ENCODE data around the gene KANK3. TPM values are rescaled to one million over a fixed set of nuclear protein-coding genes. Genes with fewer than 3 reads are reported as not detected.

Gene KANK3
- polyA plus RNA-seq, 3 donors: 0.15 TPM; not detected in 2

DNA sequence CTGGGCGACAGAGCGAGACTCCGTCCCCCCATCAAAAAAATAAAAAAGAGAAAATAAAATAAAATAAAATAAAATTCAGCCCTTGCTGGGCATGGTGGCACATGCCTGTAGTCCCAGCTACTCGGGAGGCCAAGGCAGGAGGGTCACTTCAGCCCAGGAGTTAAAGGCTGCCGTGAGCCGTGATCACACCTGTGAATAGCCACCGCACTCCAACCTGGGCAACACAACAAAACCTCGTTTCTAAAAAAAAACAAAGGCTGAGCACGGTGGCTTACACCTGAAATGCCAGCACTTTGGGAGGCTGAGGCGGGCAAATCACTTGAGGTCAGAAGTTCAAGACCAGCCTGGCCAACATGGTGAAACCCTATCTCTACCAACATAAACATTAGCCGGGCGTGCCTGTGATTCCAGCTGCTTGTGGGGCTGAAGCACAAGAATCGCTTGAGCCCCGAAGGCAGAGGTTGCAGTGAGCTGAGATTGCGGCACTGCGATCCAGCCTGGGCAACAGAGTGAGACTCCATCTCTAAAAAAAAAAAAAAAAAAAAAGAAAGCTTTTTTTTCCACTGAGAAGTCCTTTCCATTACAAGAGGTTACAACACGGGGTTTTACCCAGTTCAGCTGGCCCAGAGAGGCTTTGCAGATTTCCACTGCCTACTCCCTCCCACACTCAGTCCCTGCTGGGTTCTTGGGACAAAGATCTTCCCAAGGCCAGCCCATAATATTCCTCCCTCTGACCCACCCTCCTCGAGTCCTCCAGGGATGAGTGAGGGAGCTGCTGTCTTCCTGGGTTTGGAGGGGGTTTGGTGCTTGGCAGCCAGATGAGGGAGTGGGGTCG lies 27.3 kb upstream of the KANK3 start:
- intact Hi-C loops (cut with micrococcal nuclease): no loop called here
- Histone ChIP-seq H3K36me3 (replicated peaks in 1 of 2; ENCODE audit: control insufficient read depth in 1 of 2, insufficient read depth in 2 of 2, low read length in 2 of 2) (no peaks in the 10 kb centered on the region), H4K20me1 (ENCODE audit: insufficient read depth, low read length) (no peaks in the 10 kb centered on the region), H3K79me2 (ENCODE audit: insufficient read depth, low read length) (no peaks in the 10 kb centered on the region), H3K27me3 (ENCODE audit: control insufficient read depth in 2 of 2, insufficient read depth in 2 of 2, low read length in 2 of 2) (peaks cover 0 to 22% of the 10 kb centered on the region in 2 donors), H3K9me3 (replicated peaks in 1 of 2; ENCODE audit: control insufficient read depth in 1 of 2, insufficient read depth in 1 of 2, low read length in 2 of 2) (no peaks in the 10 kb centered on the region), H3K27ac (ENCODE audit: low read depth in 1 of 2, low read length in 2 of 2) (no peak overlapping the region), H3K4me3 (replicated peaks in 1 of 3; ENCODE audit: low read depth in 2 of 3, low read length in 3 of 3) (no peak overlapping the region), H3K4me1 (ENCODE audit: control insufficient read depth in 1 of 2, insufficient read depth in 2 of 2, low read length in 2 of 2) (peaks cover 0 to 3% of the 10 kb centered on the region in 2 donors), H2AFZ (ENCODE audit: insufficient read depth, low read depth, low read length, poor library complexity, severe bottlenecking) (no peak overlapping the region), H3K9ac (ENCODE audit: insufficient read depth, low read length, poor library complexity, severe bottlenecking) (no peak overlapping the region), H3K4me2 (replicated peaks; ENCODE audit: extremely low read depth, low read length, poor library complexity, severe bottlenecking) (no peak overlapping the region)
- Mint-ChIP-seq H3K9me3 (peaks cover 0 to 6% (median 2%) of the 10 kb centered on the region in 7 donors), H3K4me3 (no peak overlapping the region), H3K27me3 (ENCODE audit: low read depth in 3 of 3) (peaks cover 32 to 38% (median 34%) of the 10 kb centered on the region in 3 donors), H3K4me1 (peaks cover 7% of the 10 kb centered on the region), H3K36me3 (peaks cover 6 to 13% of the 10 kb centered on the region in 2 donors), H3K27ac (peak overlapping the region in 1 of 7 donors; percentile 36)
- no peak for DNase-seq
- TF ChIP-seq, protein P1, sequence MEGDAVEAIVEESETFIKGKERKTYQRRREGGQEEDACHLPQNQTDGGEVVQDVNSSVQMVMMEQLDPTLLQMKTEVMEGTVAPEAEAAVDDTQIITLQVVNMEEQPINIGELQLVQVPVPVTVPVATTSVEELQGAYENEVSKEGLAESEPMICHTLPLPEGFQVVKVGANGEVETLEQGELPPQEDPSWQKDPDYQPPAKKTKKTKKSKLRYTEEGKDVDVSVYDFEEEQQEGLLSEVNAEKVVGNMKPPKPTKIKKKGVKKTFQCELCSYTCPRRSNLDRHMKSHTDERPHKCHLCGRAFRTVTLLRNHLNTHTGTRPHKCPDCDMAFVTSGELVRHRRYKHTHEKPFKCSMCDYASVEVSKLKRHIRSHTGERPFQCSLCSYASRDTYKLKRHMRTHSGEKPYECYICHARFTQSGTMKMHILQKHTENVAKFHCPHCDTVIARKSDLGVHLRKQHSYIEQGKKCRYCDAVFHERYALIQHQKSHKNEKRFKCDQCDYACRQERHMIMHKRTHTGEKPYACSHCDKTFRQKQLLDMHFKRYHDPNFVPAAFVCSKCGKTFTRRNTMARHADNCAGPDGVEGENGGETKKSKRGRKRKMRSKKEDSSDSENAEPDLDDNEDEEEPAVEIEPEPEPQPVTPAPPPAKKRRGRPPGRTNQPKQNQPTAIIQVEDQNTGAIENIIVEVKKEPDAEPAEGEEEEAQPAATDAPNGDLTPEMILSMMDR (IDR thresholded peaks at IDR 0.05): no peak
- WGBS (ENCODE audit: insufficient coverage): 95% methylated on average over 10 of the region's 19 CpGs

DNA sequence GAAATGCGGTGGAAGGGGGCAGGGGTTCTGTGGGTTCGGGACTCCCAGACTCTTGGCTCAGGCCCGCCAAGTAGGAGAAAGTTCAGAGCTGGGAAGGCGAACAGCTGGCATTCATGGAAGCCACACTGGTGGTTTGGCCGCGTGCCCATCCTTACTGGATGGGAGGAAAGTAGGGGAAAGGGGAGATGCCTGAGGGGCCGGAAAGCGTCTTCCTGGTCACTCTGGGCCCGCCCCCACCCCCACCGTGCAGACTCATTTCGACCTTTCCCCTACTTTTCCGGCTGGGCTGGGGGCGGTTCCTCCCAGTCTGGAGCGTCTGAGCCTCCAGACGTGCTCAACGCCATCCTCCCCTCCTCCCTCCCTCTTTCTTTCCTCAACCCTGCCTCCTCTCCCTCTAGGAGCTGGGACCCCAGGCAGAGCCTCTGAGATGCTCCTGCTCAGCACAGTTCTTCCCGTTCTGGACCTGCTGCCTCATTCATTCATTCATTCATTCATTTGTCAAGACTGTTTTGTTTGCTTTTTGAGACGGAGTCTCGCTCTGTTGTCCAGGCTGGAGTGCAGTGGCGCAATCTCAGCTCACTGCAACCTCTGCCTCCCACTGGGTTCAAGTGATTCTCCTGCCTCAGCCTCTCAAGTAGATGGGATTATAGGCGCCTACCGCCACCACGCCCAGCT lies 24.4 kb upstream of the KANK3 start:
- peaks cover 58 to 67% (median 61%) of the 10 kb centered on the region in 3 donors for H3K27me3 Mint-ChIP-seq (ENCODE audit: low read depth in 3 of 3)

More for the DNA sequence above, 24.4 kb upstream of the KANK3 start:
- H3K9me3 ChIP-seq (replicated peaks in 1 of 2; ENCODE audit: control insufficient read depth in 1 of 2, insufficient read depth in 1 of 2, low read length in 2 of 2): peaks cover 0 to 13% of the 10 kb centered on the region in 2 donors
- no peak overlapping the region for H3K9ac ChIP-seq (ENCODE audit: insufficient read depth, low read length, poor library complexity, severe bottlenecking)
- no peaks in the 10 kb centered on the region for H3K79me2 ChIP-seq (ENCODE audit: insufficient read depth, low read length)
- Mint-ChIP-seq H3K4me1 (peaks cover 22% of the 10 kb centered on the region), H3K36me3 (peaks cover 0 to 1% of the 10 kb centered on the region in 2 donors), H3K9me3 (peaks cover 0 to 13% (median 4%) of the 10 kb centered on the region in 7 donors), H3K27ac (peak overlapping the region in 1 of 7 donors; percentile 57), H3K4me3 (peak overlapping the region in 1 of 2 donors; percentile 69)
- H3K27me3 ChIP-seq (ENCODE audit: control insufficient read depth in 2 of 2, insufficient read depth in 2 of 2, low read length in 2 of 2): peaks cover 12 to 48% of the 10 kb centered on the region in 2 donors
- no peak overlapping the region for H3K27ac ChIP-seq (ENCODE audit: low read depth in 1 of 2, low read length in 2 of 2)
- no peak overlapping the region for H3K4me2 ChIP-seq (replicated peaks; ENCODE audit: extremely low read depth, low read length, poor library complexity, severe bottlenecking)
- H2AFZ ChIP-seq (ENCODE audit: insufficient read depth, low read depth, low read length, poor library complexity, severe bottlenecking): no peak overlapping the region
- no peaks in the 10 kb centered on the region for H4K20me1 ChIP-seq (ENCODE audit: insufficient read depth, low read length)
- DNase-seq: no peak
- 16% methylated on average over 17 of the region's 23 CpGs for WGBS (ENCODE audit: insufficient coverage)
- H3K36me3 ChIP-seq (replicated peaks in 1 of 2; ENCODE audit: control insufficient read depth in 1 of 2, insufficient read depth in 2 of 2, low read length in 2 of 2): no peaks in the 10 kb centered on the region
- TF ChIP-seq, protein P1 (IDR thresholded peaks at IDR 0.05): no peak
- H3K4me3 ChIP-seq (replicated peaks in 1 of 3; ENCODE audit: low read depth in 2 of 3, low read length in 3 of 3): no peak overlapping the region
- H3K4me1 ChIP-seq (ENCODE audit: control insufficient read depth in 1 of 2, insufficient read depth in 2 of 2, low read length in 2 of 2): peaks cover 13 to 15% of the 10 kb centered on the region in 2 donors
- intact Hi-C loops (cut with micrococcal nuclease): no loop called here

Data from CD14-positive monocyte (primary cell).